GM18907 (cell line): Measurements from ENCODE around the gene ZNF416.

Source experiments
- ATAC-seq: cut with Tn5 transposase; IDR thresholded peaks from one replicate; pipeline ENCODE4 v1.9.1; 2021; ENCODE audit warnings: mild to moderate bottlenecking, moderate library complexity; ENCODE audit not compliant: unreplicated experiment

ZNF416 gene

GRCh38 chr19:57559404-57560025 lies 19.2 kb downstream of the ZNF416 start, which contains the start of gene ZNF550:
TSS of gene ZNF550 (minus strand) at chr19:57559863. CDS start at chr19:57559682, 181 bp downstream.
- peak; percentile 94 for ATAC-seq

GRCh38 chr19:57559008-57559403 lies 19.7 kb downstream of the ZNF416 start:
- peak; percentile 38 for ATAC-seq

DNA sequence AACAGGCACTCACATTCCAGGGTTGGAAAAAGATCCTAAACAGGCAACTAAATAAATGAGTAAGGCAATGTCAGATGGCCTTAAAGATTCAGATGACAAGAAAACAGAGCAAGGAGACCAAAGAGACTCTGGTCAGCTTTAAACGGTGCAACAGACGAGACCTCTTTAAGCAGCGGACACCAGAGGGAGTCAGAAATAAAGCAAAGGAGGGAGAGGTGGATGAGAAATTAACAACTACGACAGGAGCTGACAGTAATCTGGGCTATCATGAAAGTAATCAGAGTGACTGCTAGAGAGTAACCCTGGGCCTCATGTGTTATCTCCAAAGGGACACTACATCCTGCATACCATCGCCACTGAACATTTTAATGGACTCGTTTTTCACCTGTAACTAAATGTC lies 20.2 kb downstream of the ZNF416 start:
- no peak for ATAC-seq

GRCh38 chr19:57557659-57558058 lies 21.1 kb downstream of the ZNF416 start:
- no peak for ATAC-seq

- no peak for ATAC-seq
Observed at GRCh38 chr19:57552432-57552831, 26.3 kb downstream of the ZNF416 start.

DNA sequence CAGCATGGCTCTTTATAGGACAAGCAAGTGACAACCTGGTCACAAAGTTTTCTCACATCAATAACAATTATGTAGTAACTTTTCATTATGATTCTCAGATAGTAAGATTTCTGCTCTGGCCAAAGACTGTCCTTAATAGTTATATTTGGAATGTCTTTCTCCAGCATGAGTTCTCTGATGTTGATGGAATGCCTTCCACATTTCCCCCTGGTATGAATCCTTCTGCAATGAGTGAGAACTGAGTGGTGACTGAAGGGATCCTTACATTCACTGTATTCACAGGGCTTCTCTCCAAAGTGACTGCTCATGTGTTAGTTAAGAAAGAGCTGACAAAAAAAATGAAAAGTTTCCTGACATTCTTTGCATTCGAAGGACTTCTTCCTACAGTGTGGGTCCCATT lies 32.2 kb downstream of the ZNF416 start:
- no peak for ATAC-seq

DNA sequence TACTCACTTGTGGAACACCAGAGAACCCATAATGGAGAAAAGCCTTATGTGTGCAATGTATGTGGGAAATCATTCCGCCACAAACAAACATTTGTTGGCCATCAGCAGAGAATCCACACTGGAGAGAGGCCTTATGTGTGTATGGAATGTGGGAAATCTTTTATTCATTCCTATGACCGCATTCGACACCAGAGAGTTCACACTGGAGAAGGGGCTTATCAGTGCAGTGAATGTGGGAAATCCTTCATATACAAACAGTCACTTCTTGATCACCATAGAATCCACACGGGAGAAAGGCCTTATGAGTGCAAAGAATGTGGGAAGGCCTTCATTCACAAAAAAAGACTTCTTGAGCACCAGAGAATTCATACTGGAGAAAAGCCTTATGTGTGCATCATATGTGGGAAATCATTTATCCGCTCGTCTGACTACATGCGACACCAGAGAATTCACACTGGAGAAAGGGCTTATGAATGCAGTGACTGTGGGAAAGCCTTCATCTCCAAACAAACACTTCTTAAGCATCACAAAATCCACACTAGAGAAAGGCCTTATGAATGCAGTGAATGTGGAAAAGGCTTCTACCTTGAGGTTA lies 40.7 kb downstream of the ZNF416 start:
- ATAC-seq = no peak

GRCh38 chr19:57527136-57527881 lies 51.4 kb downstream of the ZNF416 start, which contains the start of gene ZNF549:
TSS of gene ZNF549 (plus strand) at chr19:57527356. CDS start at chr19:57527574, 218 bp downstream.
- ATAC-seq = peak; percentile 98
